ENCODE measurements around the gene HYAL4.
"Not testable (repeated sequence)": the region's sequence is repeated elsewhere in the genome, so short reads cannot be mapped to it uniquely, and the experiment has no call there.

HYAL4 gene

DNA sequence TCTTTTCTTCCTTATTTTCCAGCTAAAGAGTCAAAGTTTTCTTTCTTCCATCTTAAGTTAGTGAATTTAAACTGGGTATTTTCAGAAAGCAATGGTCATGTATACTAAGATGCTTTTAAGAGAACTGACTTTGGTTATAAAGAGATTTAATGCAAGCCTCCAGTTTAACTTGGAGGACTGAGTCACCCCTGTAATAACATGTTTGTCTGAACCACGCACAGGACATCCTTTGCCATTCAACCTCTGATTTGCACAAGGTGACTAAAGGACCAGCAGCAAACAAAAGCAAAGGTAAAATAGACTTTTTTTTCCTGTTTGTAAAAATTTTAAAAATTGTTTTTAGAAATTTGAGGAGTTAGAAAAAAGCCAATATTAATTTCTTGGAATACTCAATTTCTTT, 2.9 kb downstream of the HYAL4 start:
- H3K4me3 ChIP-seq (ENCODE audit: low read depth, low read length) = no peak overlapping the region
- TF ChIP-seq CTCF (IDR thresholded peaks at IDR 0.05; ENCODE audit: low read depth, low read length) = no peak

DNA sequence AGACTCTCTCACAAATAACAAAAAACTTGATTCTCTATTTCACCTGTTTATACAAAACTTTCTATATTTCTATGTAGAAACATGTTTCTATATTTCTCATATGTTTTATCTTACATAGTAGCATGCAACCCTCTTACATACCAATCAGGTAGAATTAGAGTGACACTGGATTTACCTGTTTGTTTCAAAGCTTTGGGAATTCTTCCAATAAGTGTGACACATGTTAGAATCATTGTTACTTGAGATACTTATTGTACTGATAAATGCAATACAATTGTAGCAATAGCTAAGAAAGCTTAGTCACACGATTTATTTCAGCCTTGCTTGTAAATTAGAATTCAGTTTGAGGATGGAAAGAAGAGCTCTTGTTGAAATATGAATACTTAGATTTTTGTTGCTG, 4.9 kb downstream of the HYAL4 start:
- no peak for TF ChIP-seq CTCF (IDR thresholded peaks at IDR 0.05; ENCODE audit: low read depth, low read length)
- H3K4me3 ChIP-seq (ENCODE audit: low read depth, low read length) = no peak overlapping the region

- H3K4me3 ChIP-seq (ENCODE audit: low read depth, low read length) = not testable (repeated sequence)
Observed at GRCh38 chr7:123851404-123851803, 6.4 kb downstream of the HYAL4 start.

- not testable (repeated sequence) for H3K4me3 ChIP-seq (ENCODE audit: low read depth, low read length)
Observed at GRCh38 chr7:123854291-123854690, 9.3 kb downstream of the HYAL4 start.

GRCh38 chr7:123856428-123856827, 11.5 kb downstream of the HYAL4 start:
- H3K4me3 ChIP-seq (ENCODE audit: low read depth, low read length) = not testable (repeated sequence)

DNA sequence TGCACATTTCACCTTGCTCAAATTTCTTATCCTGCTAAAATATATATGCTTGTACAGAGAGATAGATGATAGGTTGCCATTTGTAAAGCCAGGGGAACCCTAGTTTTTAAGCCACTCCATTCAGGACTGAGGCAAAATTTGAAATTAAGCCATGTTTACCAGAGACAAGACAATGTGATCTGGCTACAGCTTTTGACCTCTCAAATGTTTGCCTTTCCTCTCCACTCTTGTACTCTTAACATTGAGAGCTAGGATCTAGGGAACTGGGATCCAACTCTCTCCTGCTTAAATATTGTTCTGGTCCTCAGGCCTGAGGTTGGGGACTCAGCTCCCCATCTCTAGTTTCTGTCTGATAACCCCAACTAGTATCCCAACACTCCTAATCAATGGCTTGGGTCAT, 15.9 kb downstream of the HYAL4 start:
- no peak for TF ChIP-seq CTCF (IDR thresholded peaks at IDR 0.05; ENCODE audit: low read depth, low read length)

DNA sequence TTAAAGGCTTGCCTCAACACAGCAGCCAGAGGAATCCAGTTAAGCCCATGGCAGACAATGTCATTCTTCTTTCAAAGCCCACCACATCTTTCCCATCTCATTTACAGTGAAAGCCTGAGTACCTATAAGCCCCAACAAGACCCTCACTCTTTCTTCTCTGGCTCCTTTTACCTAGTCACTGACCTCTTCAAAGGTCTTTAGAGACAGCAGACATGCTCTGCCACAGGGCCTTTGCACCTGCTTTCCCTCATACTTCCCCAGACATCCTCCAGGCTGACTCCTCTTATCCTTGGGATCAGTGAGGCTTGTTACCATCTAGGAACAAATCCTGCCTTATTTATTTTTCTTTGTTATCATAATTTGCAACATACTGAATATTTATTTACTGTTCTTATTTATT, 17.8 kb downstream of the HYAL4 start:
- TF ChIP-seq CTCF (IDR thresholded peaks at IDR 0.05; ENCODE audit: low read depth, low read length) = no peak

More for the DNA sequence above, 15.9 kb downstream of the HYAL4 start:
- H3K4me3 ChIP-seq (ENCODE audit: low read depth, low read length) = no peak overlapping the region

DNA sequence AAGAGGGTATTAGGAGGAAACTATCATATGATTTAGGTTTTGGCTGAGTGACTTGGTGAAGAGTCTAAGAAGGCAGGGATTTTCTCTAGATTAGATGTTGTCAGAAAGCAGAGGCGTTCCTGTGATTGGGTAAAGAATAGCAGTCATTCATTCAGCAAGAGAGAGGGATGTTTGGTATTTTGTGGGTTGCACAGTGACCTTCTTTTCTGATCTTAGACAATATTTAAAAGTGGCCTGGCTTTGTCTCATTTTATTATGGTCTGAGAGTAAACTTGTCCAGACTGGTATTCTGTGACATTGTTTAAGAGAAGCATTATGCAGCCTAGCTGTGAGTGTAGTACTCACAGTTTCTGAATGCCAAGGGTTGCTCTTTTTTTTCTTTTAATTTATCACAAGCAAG, 18.5 kb downstream of the HYAL4 start:
- TF ChIP-seq CTCF (IDR thresholded peaks at IDR 0.05; ENCODE audit: low read depth, low read length) = no peak
- no peak overlapping the region for H3K4me3 ChIP-seq (ENCODE audit: low read depth, low read length)

More for the DNA sequence above, 17.8 kb downstream of the HYAL4 start:
- H3K4me3 ChIP-seq (ENCODE audit: low read depth, low read length) = no peak overlapping the region

DNA sequence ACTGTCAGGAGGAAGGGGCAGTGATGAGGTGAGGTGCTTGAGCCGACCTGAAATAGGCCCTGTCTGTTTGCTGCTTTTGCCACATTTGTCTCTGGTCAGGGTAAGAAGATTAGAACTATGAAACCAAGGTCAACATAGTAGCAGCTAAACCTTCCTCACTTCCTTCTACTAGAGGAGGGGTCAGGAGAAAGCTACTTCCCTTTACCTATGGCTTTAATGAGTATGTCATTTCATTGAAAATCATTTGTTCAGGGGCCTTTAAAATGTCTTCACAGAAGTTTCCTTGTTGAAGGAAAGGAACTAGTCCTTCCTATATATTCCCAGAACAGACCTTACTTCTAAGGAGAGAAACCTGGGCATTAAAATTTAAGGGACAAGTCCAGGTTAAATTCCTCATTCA, 19.0 kb downstream of the HYAL4 start:
- H3K4me3 ChIP-seq (ENCODE audit: low read depth, low read length) = no peak overlapping the region
- no peak for TF ChIP-seq CTCF (IDR thresholded peaks at IDR 0.05; ENCODE audit: low read depth, low read length)

Measured in WI38 (cell line).